Gastroesophageal sphincter (tissue), 4 donors: ENCODE data around the gene DBH. TPM values are rescaled to one million over a fixed set of nuclear protein-coding genes. Genes with fewer than 3 reads are reported as not detected.

Experiments
- ATAC-seq: fragments of 150-250 bp; one replicate; pipeline ENCODE4 v1.9.1; 2016; ENCODE audit warnings: mild to moderate bottlenecking, moderate library complexity
- H3K27ac ChIP-seq, 4 donors: fragments of 200-600 bp; sonication (generic) in 3 of 4; 1 replicate in 3 of 4; 2 replicates in 1 of 4; pipeline ENCODE4 v1.5.1; 2016 to 2019
- H3K27me3 ChIP-seq: fragments of 200-600 bp; sonication (generic); one replicate; pipeline ENCODE4 v1.5.1; 2019
- H3K36me3 ChIP-seq, 2 donors: fragments of 200-600 bp; sonication (generic); one replicate each; pipeline ENCODE4 v1.5.1; 2019; ENCODE audit warnings: control low read depth in 1 of 2
- H3K4me1 ChIP-seq, 3 donors: fragments of 200-600 bp; sonication (generic); 1 replicate in 2 of 3; 2 replicates in 1 of 3; pipeline ENCODE4 v1.5.1; 2016 to 2019; ENCODE audit warnings: control low read depth in 2 of 3
- H3K4me3 ChIP-seq, 2 donors: fragments of 200-600 bp; sonication (generic); one replicate each; pipeline ENCODE4 v1.5.1; 2019; ENCODE audit warnings: mild to moderate bottlenecking in 1 of 2, moderate library complexity in 1 of 2
- H3K9me3 ChIP-seq, 3 donors: fragments of 200-600 bp; sonication (generic); one replicate each; pipeline ENCODE4 v1.5.1; 2017 to 2019; ENCODE audit warnings: control low read depth in 2 of 3
- EP300 ChIP-seq: sonication (generic); formaldehyde crosslinking; IDR thresholded peaks from one replicate; pipeline ENCODE4 v1.6.1; 2017; ENCODE audit warnings: antibody characterized with exemption, mild to moderate bottlenecking
- POLR2A ChIP-seq, 2 donors: fragments of 450-650 bp; IDR thresholded peaks; one replicate each; pipeline ENCODE4 v1.6.1; 2017; ENCODE audit warnings: antibody characterized with exemption in 2 of 2, mild to moderate bottlenecking in 2 of 2, moderate library complexity in 1 of 2
- POLR2AphosphoS5 ChIP-seq: sonication (generic); formaldehyde crosslinking; IDR thresholded peaks from one replicate; pipeline ENCODE4 v1.6.1; 2017; ENCODE audit warnings: antibody characterized with exemption
- WGBS, 2 donors: methylation state at CpG; one replicate each; pipeline ENCODE4 v1.1.5; 2018; ENCODE audit warnings: low coverage in 1 of 2; 5-methylcytosine and 5-hydroxymethylcytosine counted together
- total RNA-seq, 4 donors: library from RNA; depleted of rRNA; stranded (reverse); fragments of >200 nt; gene quantifications; one replicate each; pipeline ENCODE4 v1.1.0, GENCODE V29; 2016
- TF ChIP-seq, protein P1 (sequence below), 4 experiments: fragments of 200-600 bp in 2 of 4; fragments of 450-650 bp in 2 of 4; sonication (generic) in 1 of 4; IDR thresholded peaks; one replicate each; pipeline ENCODE4 v1.5.1; 2017 to 2019; ENCODE audit warnings: antibody characterized with exemption in 4 of 4, mild to moderate bottlenecking in 2 of 4, moderate library complexity in 2 of 4

The DBH gene
- total RNA-seq, 4 donors from 2014 or later = not detected

- peaks cover 71% of the 10 kb centered on the region for H3K27me3 ChIP-seq
- TF ChIP-seq EP300 (no peak), POLR2A (IDR thresholded peaks at IDR 0.05) (no peak), POLR2AphosphoS5 (no peak)
- TF ChIP-seq, protein P1, sequence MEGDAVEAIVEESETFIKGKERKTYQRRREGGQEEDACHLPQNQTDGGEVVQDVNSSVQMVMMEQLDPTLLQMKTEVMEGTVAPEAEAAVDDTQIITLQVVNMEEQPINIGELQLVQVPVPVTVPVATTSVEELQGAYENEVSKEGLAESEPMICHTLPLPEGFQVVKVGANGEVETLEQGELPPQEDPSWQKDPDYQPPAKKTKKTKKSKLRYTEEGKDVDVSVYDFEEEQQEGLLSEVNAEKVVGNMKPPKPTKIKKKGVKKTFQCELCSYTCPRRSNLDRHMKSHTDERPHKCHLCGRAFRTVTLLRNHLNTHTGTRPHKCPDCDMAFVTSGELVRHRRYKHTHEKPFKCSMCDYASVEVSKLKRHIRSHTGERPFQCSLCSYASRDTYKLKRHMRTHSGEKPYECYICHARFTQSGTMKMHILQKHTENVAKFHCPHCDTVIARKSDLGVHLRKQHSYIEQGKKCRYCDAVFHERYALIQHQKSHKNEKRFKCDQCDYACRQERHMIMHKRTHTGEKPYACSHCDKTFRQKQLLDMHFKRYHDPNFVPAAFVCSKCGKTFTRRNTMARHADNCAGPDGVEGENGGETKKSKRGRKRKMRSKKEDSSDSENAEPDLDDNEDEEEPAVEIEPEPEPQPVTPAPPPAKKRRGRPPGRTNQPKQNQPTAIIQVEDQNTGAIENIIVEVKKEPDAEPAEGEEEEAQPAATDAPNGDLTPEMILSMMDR (IDR thresholded peaks at IDR 0.05) = no peak
- no peaks in the 10 kb centered on the region for H3K9me3 ChIP-seq
- no peak overlapping the region for H3K27ac ChIP-seq
- 80% methylated on average over 1 of the region's 25 CpGs; no CpG with 5 or more reads in 1 of the 2 donors for WGBS, 2 donors
- no peak for ATAC-seq
- no peaks in the 10 kb centered on the region for H3K36me3 ChIP-seq
- no peaks in the 10 kb centered on the region for H3K4me1 ChIP-seq
- H3K4me3 ChIP-seq = no peak overlapping the region
Measured at GRCh38 chr9:133641861-133642595, 5.9 kb downstream of the DBH start.

GRCh38 chr9:133642708-133643361 is 6.7 kb downstream of the DBH start:
- no peaks in the 10 kb centered on the region for H3K36me3 ChIP-seq
- no peaks in the 10 kb centered on the region for H3K9me3 ChIP-seq
- WGBS, 2 donors = 72% methylated on average over 5 of the region's 16 CpGs; no CpG with 5 or more reads in 1 of the 2 donors
- no peak overlapping the region for H3K27ac ChIP-seq
- H3K27me3 ChIP-seq = peaks cover 66% of the 10 kb centered on the region
- no peak for ATAC-seq
- H3K4me3 ChIP-seq = no peak overlapping the region
- TF ChIP-seq EP300 = no peak
- TF ChIP-seq POLR2AphosphoS5 = no peak
- TF ChIP-seq POLR2A (IDR thresholded peaks at IDR 0.05) = no peak
- TF ChIP-seq, protein P1 (IDR thresholded peaks at IDR 0.05) = no peak
- no peaks in the 10 kb centered on the region for H3K4me1 ChIP-seq

- Histone ChIP-seq H3K27me3 (peaks cover 67% of the 10 kb centered on the region), H3K4me1 (no peaks in the 10 kb centered on the region), H3K9me3 (no peaks in the 10 kb centered on the region), H3K36me3 (no peaks in the 10 kb centered on the region), H3K4me3 (no peak overlapping the region), H3K27ac (no peak overlapping the region)
- ATAC-seq = no peak
- 80 to 90% methylated on average over 2 of the region's 20 CpGs for whole genome bisulfite sequencing, 2 donors
- no peak for TF ChIP-seq POLR2AphosphoS5
Measured at GRCh38 chr9:133643362-133643755, 7.2 kb downstream of the DBH start.

DNA sequence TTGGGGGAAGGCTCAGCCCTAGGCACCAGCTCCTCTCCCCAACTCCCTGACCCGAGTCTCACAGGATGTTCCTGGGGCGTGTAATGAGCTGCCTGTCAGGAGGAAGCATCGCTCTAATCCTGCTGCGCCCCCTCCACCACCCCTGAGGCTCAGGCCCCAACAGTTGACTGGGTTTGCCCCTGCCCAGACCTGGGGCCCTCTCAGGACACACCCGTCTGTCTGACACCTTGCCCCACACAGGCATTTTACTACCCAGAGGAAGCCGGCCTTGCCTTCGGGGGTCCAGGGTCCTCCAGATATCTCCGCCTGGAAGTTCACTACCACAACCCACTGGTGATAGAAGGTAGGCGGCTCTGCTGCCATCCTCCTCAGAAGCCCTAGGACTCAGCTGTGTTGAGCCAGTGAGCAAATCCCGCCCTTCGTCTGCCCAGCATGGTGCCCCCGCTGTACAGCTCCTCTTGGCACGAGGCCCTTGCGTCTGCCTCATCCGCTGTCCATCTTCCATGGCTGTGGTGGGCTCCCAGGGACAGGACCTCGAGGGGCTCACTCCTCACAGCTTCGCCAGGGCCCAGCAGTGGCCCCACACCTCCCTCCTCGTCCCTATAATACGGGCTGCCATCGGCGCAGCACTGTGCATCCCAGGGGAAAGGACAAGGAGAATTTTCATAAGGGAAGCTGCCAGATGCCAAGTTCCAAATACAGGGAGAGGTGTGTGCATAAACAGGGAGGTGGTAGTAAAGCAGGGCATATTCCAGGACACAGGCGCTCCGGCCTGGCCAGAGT is 8.0 kb downstream of the DBH start:
- H3K36me3 ChIP-seq = no peaks in the 10 kb centered on the region
- H3K27me3 ChIP-seq = peaks cover 68% of the 10 kb centered on the region
- H3K9me3 ChIP-seq = no peaks in the 10 kb centered on the region
- H3K27ac ChIP-seq = no peak overlapping the region
- no peak overlapping the region for H3K4me3 ChIP-seq
- no peaks in the 10 kb centered on the region for H3K4me1 ChIP-seq
- no peak for TF ChIP-seq POLR2A (IDR thresholded peaks at IDR 0.05)
- no peak for TF ChIP-seq EP300
- TF ChIP-seq, protein P1 (IDR thresholded peaks at IDR 0.05) = no peak
- TF ChIP-seq POLR2AphosphoS5 = no peak
- ATAC-seq = no peak
- 86% methylated on average over 4 of the region's 23 CpGs; no CpG with 5 or more reads in 1 of the 2 donors for WGBS, 2 donors

- Histone ChIP-seq H3K9me3 (no peaks in the 10 kb centered on the region), H3K36me3 (no peaks in the 10 kb centered on the region), H3K27me3 (peaks cover 68% of the 10 kb centered on the region), H3K4me1 (no peaks in the 10 kb centered on the region), H3K27ac (no peak overlapping the region), H3K4me3 (no peak overlapping the region)
- WGBS, 2 donors = 49 to 60% methylated on average over 8 to 10 of the region's 10 CpGs
- ATAC-seq = no peak
- TF ChIP-seq EP300 (no peak), POLR2A (IDR thresholded peaks at IDR 0.05) (no peak), POLR2AphosphoS5 (no peak)
- TF ChIP-seq, protein P1 (IDR thresholded peaks at IDR 0.05) = no peak
Measured at GRCh38 chr9:133645021-133645765, 9.0 kb downstream of the DBH start.
